Measurements from ENCODE around the gene KCTD17. TPM values are rescaled to one million over a fixed set of nuclear protein-coding genes. Genes with fewer than 3 reads are reported as not detected.

Gene KCTD17
- total RNA-seq, 6 experiments from 2014 or later = 2.0 to 9.7 (median 4.4) TPM

- no peak overlapping the region for H3K27ac ChIP-seq
- no peaks in the 10 kb centered on the region for H3K36me3 ChIP-seq
- no peak overlapping the region for H3K4me3 ChIP-seq
- ATAC-seq = no peak
- peaks cover 0 to 9% (median 0%) of the 10 kb centered on the region in 4 donors for H3K4me1 ChIP-seq
- intact Hi-C loops (cut with DNase I) = no loop called here
- no peaks in the 10 kb centered on the region for H3K9me3 ChIP-seq
- TF ChIP-seq CTCF (IDR thresholded peaks at IDR 0.05) (no peak), POLR2A (IDR thresholded peaks at IDR 0.05) (no peak)
- DNase-seq = no peak
- no peaks in the 10 kb centered on the region for H3K27me3 ChIP-seq
- 83% methylated on average over 4 of the region's 16 CpGs for WGBS (ENCODE audit: insufficient coverage, low coverage, low lambda C conversion rate, missing lambda C conversion rate)
Measured at GRCh38 chr22:37053310-37054055, 1.9 kb downstream of the KCTD17 start.

DNA sequence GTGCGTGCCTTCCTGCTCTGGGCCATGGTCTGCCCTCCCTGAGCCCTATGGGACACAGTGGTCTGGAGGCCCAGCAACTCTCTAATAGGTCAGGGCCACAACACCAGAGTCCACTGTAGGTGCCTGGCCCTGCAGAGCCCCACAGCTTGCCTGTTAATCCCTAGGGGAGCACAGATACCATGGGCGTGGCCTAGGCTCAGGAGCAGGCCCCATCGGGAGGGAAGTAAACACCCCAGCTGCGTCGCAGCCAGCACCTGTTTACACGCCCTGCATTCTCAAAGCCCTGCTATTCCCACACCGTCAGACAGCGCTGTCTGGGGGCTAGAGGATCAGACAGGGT lies 2.5 kb downstream of the KCTD17 start:
- H3K36me3 ChIP-seq = no peaks in the 10 kb centered on the region
- TF ChIP-seq POLR2A (IDR thresholded peaks at IDR 0.05) (no peak), CTCF (IDR thresholded peaks at IDR 0.05) (no peak)
- no peak overlapping the region for H3K4me3 ChIP-seq
- peak in 1 of 3 donors; percentile 52 for DNase-seq
- H3K9me3 ChIP-seq = no peaks in the 10 kb centered on the region
- intact Hi-C loops (cut with DNase I) = no loop called here
- peaks cover 0 to 9% (median 0%) of the 10 kb centered on the region in 4 donors for H3K4me1 ChIP-seq
- H3K27ac ChIP-seq = no peak overlapping the region
- no peaks in the 10 kb centered on the region for H3K27me3 ChIP-seq
- WGBS (ENCODE audit: insufficient coverage, low coverage, low lambda C conversion rate, missing lambda C conversion rate) = no CpG with 5 or more reads among the region's 8 CpGs
- ATAC-seq = no peak

DNA sequence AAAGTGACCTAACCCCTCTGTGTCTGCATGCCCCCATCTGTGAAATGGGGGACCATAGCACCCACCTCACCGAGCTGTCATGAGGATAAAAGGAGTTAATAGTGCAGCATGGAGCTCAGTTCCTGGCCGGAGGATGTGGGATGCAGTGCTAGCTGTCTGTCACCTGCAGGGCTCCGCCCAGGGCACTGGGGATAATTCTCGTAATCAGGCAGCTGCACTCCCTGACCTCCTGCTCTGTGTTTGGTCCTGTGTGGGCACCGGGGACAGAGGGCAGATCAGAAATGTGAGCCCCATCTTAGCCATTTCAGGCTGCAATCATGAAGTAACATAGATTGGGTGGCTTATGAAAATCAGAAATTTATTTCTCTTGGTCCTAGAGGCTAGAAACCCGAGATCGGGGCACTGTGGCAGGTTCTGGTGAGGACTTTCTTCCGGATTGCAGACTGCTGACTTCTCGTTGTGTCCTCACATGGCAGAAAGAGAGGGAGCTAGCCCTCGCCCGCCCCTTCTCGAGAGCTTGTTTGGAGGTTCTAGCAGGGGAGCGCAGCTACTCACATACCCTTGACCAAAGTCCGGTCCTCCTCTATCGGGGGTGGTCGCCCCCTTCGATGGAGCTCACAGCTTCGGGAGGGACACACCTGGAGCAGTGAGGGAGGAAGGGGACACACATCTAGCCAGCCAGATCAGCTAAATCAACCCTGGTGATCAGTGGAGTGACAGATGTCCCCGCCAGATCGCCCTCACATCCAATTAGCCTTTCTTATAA lies 3.2 kb downstream of the KCTD17 start:
- H3K27ac ChIP-seq = no peak overlapping the region
- H3K4me3 ChIP-seq = no peak overlapping the region
- no peaks in the 10 kb centered on the region for H3K9me3 ChIP-seq
- intact Hi-C loops (cut with DNase I) = no loop called here
- ATAC-seq (peak in 3 of 4 donors; percentile 48 to 74 (median 61)), DNase-seq (peak in 2 of 3 donors; percentile 59 to 63)
- peaks cover 0 to 9% (median 0%) of the 10 kb centered on the region in 4 donors for H3K4me1 ChIP-seq
- no peaks in the 10 kb centered on the region for H3K36me3 ChIP-seq
- no peak for TF ChIP-seq POLR2A (IDR thresholded peaks at IDR 0.05)
- TF ChIP-seq CTCF (IDR thresholded peaks at IDR 0.05) = no peak
- WGBS (ENCODE audit: insufficient coverage, low coverage, low lambda C conversion rate, missing lambda C conversion rate) = 77% methylated on average over 14 of the region's 20 CpGs
- H3K27me3 ChIP-seq = no peaks in the 10 kb centered on the region

DNA sequence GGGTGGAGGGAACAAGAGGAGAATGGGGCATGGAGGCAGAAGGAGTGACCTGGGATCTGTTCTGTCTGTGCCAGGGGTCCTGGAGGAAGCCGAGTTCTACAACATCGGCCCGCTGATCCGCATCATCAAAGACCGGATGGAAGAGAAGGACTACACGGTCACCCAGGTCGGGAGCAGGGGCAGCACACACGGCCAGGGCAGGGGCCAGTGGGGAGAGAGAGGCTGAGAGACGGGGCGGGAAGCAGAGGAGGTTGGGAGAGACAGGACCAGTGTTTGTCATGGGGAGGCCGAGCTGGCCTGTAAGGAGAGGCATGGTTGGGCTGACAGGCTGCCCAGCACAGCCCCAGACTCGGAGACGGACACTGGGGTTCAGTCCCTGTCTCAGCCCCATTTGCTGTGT lies 4.7 kb downstream of the KCTD17 start:
- no peaks in the 10 kb centered on the region for H3K36me3 ChIP-seq
- H3K4me3 ChIP-seq = no peak overlapping the region
- WGBS (ENCODE audit: insufficient coverage, low coverage, low lambda C conversion rate, missing lambda C conversion rate) = 86% methylated on average over 7 of the region's 13 CpGs
- TF ChIP-seq POLR2A (IDR thresholded peaks at IDR 0.05) (no peak), CTCF (IDR thresholded peaks at IDR 0.05) (no peak)
- intact Hi-C loops (cut with DNase I) = no loop called here
- no peaks in the 10 kb centered on the region for H3K27me3 ChIP-seq
- no peak overlapping the region for H3K27ac ChIP-seq
- ATAC-seq (no peak), DNase-seq (peak in 1 of 3 donors; percentile 44)
- peaks cover 0 to 8% (median 0%) of the 10 kb centered on the region in 4 donors for H3K4me1 ChIP-seq
- no peaks in the 10 kb centered on the region for H3K9me3 ChIP-seq
